Type B pancreatic cell (in vitro differentiated cells): Measurements from ENCODE around the gene LRFN3. TPM values are rescaled to one million over a fixed set of nuclear protein-coding genes. Genes with fewer than 3 reads are reported as not detected.

ENCODE experiments used
- DNase-seq: peaks from one replicate; pipeline ENCODE4 v3.0.0; 2021; ENCODE audit warnings: mixed read lengths; ENCODE audit not compliant: unreplicated experiment; ENCODE audit errors: extremely low spot score
- H3K27ac Mint-ChIP-seq: 2 replicates; pipeline ENCODE4 v1.8.0; 2021; ENCODE audit warnings: mild to moderate bottlenecking, mixed read lengths
- H3K27me3 Mint-ChIP-seq: 2 replicates; pipeline ENCODE4 v1.8.0; 2021; ENCODE audit warnings: mixed read lengths
- H3K36me3 Mint-ChIP-seq: 2 replicates; pipeline ENCODE4 v1.8.0; 2021; ENCODE audit warnings: mixed read lengths
- H3K4me1 Mint-ChIP-seq: one replicate; pipeline ENCODE4 v1.8.0; 2021; ENCODE audit warnings: mixed read lengths; ENCODE audit not compliant: unreplicated experiment
- H3K4me3 Mint-ChIP-seq: 2 replicates; pipeline ENCODE4 v1.8.0; 2021; ENCODE audit warnings: mild to moderate bottlenecking, mixed read lengths
- H3K9me3 Mint-ChIP-seq: 2 replicates; pipeline ENCODE4 v1.8.0; 2021; ENCODE audit warnings: mixed read lengths
- total RNA-seq: library from RNA; stranded (reverse); gene quantifications from 2 replicates; pipeline ENCODE4 v1.2.1, GENCODE V29; 2021; ENCODE audit warnings: low replicate concordance
- TF ChIP-seq, protein P1 (sequence below): fragments of 200-600 bp; sonication (generic); conservative IDR thresholded peaks from 2 replicates; pipeline ENCODE4 v1.5.0; 2021; ENCODE audit warnings: antibody characterized with exemption, mild to moderate bottlenecking

The LRFN3 gene
- total RNA-seq, 1 donor from 2014 or later, result 22.6 TPM

DNA sequence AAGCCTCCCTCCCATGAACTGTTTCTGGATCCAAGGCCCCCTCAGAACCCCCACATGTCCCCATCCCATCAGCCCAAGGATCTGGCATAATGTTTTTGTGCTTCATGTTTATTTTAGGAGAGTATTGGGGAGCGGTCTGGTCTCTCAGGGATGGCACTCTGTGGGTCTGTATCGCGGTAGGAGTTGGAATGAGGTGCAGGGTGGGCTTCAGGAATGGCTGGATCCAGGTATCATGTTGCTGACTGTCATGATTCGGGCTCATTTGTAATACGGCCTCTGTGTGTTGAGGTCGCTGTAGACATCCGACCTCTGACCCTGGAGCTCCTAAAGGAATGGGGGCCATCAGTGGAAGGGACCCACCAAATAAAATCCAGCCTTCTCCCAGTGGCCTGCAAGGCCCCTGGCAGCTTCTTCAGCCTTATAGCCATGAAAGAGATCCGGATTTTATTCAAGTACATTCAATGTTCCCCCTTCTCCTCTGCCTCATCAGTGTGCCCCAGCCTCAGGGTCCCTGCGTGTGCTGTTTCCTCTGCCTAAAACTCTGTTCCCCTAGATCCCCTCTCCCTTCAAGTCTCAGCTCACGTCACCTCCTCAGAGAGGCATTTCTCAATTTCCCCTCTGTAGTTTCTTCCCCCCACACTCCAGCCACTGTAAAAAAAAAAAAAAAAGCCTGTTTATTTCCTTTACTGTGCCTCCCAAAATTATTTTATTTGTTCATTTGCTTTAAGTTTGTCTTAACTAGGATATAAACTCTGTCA, 31.7 kb upstream of the LRFN3 start:
- TF ChIP-seq, protein P1, sequence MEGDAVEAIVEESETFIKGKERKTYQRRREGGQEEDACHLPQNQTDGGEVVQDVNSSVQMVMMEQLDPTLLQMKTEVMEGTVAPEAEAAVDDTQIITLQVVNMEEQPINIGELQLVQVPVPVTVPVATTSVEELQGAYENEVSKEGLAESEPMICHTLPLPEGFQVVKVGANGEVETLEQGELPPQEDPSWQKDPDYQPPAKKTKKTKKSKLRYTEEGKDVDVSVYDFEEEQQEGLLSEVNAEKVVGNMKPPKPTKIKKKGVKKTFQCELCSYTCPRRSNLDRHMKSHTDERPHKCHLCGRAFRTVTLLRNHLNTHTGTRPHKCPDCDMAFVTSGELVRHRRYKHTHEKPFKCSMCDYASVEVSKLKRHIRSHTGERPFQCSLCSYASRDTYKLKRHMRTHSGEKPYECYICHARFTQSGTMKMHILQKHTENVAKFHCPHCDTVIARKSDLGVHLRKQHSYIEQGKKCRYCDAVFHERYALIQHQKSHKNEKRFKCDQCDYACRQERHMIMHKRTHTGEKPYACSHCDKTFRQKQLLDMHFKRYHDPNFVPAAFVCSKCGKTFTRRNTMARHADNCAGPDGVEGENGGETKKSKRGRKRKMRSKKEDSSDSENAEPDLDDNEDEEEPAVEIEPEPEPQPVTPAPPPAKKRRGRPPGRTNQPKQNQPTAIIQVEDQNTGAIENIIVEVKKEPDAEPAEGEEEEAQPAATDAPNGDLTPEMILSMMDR, result no peak
- DNase-seq, result no peak
- Mint-ChIP-seq H3K27me3 (peaks cover 22% of the 10 kb centered on the region), H3K4me1 (peaks cover 17% of the 10 kb centered on the region), H3K36me3 (no peaks in the 10 kb centered on the region), H3K4me3 (no peak overlapping the region), H3K9me3 (no peaks in the 10 kb centered on the region), H3K27ac (no peak overlapping the region)

GRCh38 chr19:35905178-35905727, 30.9 kb upstream of the LRFN3 start:
- TF ChIP-seq, protein P1, result no peak
- no peak overlapping the region for H3K27ac Mint-ChIP-seq
- peaks cover 22% of the 10 kb centered on the region for H3K27me3 Mint-ChIP-seq
- no peak for DNase-seq
- H3K4me1 Mint-ChIP-seq, result peaks cover 17% of the 10 kb centered on the region
- no peaks in the 10 kb centered on the region for H3K9me3 Mint-ChIP-seq
- H3K4me3 Mint-ChIP-seq, result no peak overlapping the region
- H3K36me3 Mint-ChIP-seq, result no peaks in the 10 kb centered on the region

GRCh38 chr19:35907377-35907745, 28.8 kb upstream of the LRFN3 start:
- no peaks in the 10 kb centered on the region for H3K9me3 Mint-ChIP-seq
- no peak overlapping the region for H3K4me3 Mint-ChIP-seq
- peaks cover 10% of the 10 kb centered on the region for H3K4me1 Mint-ChIP-seq
- H3K27me3 Mint-ChIP-seq, result peaks cover 15% of the 10 kb centered on the region
- H3K27ac Mint-ChIP-seq, result no peak overlapping the region
- TF ChIP-seq, protein P1, result no peak
- H3K36me3 Mint-ChIP-seq, result no peaks in the 10 kb centered on the region
- DNase-seq, result no peak

- DNase-seq, result no peak
- peaks cover 12% of the 10 kb centered on the region for H3K27me3 Mint-ChIP-seq
- no peak within 1 kb of the TSS for H3K4me3 Mint-ChIP-seq
- H3K27ac Mint-ChIP-seq, result no peak within 1 kb of the TSS
- TF ChIP-seq, protein P1, result no peak
- no peaks in the 10 kb centered on the region for H3K36me3 Mint-ChIP-seq
- H3K9me3 Mint-ChIP-seq, result no peaks in the 10 kb centered on the region
- H3K4me1 Mint-ChIP-seq, result peaks cover 10% of the 10 kb centered on the region
Measured at GRCh38 chr19:35908010-35908441, 28.1 kb upstream of the LRFN3 start, which contains the start of gene TYROBP. TYROBP (minus strand) TSS chr19:35908295; CDS start chr19:35908228, 67 bp downstream.

DNA sequence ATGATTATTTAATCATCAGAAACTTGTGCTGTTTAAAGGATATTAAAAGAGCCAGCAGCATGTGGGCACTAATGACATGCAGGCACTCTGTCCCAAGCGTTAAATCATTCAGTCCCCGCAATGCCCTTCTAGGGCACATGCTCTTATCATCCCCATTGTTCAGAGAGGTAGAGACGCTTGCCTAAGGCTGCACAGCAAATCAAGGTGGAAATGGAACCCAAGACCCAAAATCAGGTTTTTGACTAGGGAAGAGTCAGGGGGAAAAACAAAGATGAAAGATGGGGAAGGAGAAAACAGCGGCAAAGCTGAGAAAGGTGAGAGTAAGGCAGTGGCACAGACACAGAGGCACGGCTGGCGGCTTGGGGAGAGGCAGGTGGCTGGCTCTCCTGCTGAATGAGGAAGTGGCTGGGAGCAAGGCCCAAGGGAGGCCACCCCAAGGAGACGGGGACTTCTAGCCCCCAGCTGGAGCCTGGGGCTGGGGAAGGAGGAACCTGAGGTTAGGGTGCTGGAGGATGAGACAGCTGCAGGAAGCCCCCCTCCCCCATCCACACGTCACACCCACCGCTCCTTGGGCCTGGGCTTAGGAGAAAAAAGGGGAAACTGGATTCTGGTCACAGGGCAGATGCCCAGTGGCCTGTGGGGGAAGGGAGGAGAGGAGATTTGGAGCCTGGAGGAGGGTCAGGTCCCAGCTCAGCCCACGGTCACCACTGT, 27.0 kb upstream of the LRFN3 start:
- Mint-ChIP-seq H3K27me3 (peaks cover 5% of the 10 kb centered on the region), H3K9me3 (no peaks in the 10 kb centered on the region), H3K27ac (no peak overlapping the region)

More for the DNA sequence above, 27.0 kb upstream of the LRFN3 start:
- Mint-ChIP-seq H3K4me3 (no peak overlapping the region), H3K36me3 (no peaks in the 10 kb centered on the region), H3K4me1 (peaks cover 5% of the 10 kb centered on the region)
- DNase-seq, result no peak
- TF ChIP-seq, protein P1, result no peak
